HepG2 (cell line): ENCODE results near the gene PAK2. TPM values are rescaled to one million over a fixed set of nuclear protein-coding genes. Genes with fewer than 3 reads are reported as not detected.

Experiments used
- AHDC1 ChIP-seq: sonication (generic); formaldehyde crosslinking; IDR thresholded peaks from 2 replicates; pipeline ENCODE4 v1.5.1; 2020; ENCODE audit warnings: mild to moderate bottlenecking, missing genetic modification reagents, borderline replicate concordance
- ARHGAP35 ChIP-seq: sonication (generic); formaldehyde crosslinking; IDR thresholded peaks from 2 replicates; pipeline ENCODE4 v1.9.0; 2022; ENCODE audit warnings: mild to moderate bottlenecking, inconsistent platforms, moderate library complexity, missing genetic modification reagents, borderline replicate concordance
- BRCA1 ChIP-seq: sonication (generic); formaldehyde crosslinking; IDR thresholded peaks from 2 replicates; pipeline ENCODE4 v1.4.0; 2020; ENCODE audit warnings: missing genetic modification reagents
- KIAA2018 ChIP-seq: sonication (generic); formaldehyde crosslinking; IDR thresholded peaks from 2 replicates; pipeline ENCODE4 v1.5.0; 2020; ENCODE audit warnings: mild to moderate bottlenecking, missing genetic modification reagents, borderline replicate concordance
- LBX2 ChIP-seq: sonication (generic); formaldehyde crosslinking; IDR thresholded peaks from 2 replicates; pipeline ENCODE4 v1.5.0; 2020; ENCODE audit warnings: missing genetic modification reagents, mild to moderate bottlenecking, borderline replicate concordance
- PAXIP1 ChIP-seq: sonication (generic); formaldehyde crosslinking; conservative IDR thresholded peaks from 2 replicates; pipeline ENCODE4 v1.4.0; 2020; ENCODE audit warnings: mild to moderate bottlenecking, missing genetic modification reagents, moderate library complexity
- ZFY ChIP-seq: sonication (generic); formaldehyde crosslinking; IDR thresholded peaks from 2 replicates; pipeline ENCODE4 v1.4.0; 2020; ENCODE audit warnings: missing genetic modification reagents
- ZNF317 ChIP-seq: sonication (generic); formaldehyde crosslinking; IDR thresholded peaks from 2 replicates; pipeline ENCODE4 v1.5.0; 2020; ENCODE audit warnings: mild to moderate bottlenecking, missing genetic modification reagents
- ZNF567 ChIP-seq: sonication (generic); formaldehyde crosslinking; IDR thresholded peaks from 2 replicates; pipeline ENCODE4 v1.8.1; 2023; ENCODE audit warnings: mild to moderate bottlenecking, missing genetic modification reagents, borderline replicate concordance
- polyA plus RNA-seq, 8 experiments: library from polyadenylated mRNA; depleted of rRNA in 3 of 8; stranded (reverse) in 7 of 8; unstranded in 1 of 8; fragments of >200 nt; fragmentation: Illumina TruSeq in 4 of 8; extraction: Trizol in 4 of 8; gene quantifications; 2 replicates each; pipeline versions ENCODE4 v1.2.1 to v1.2.3, GENCODE V29; 2011 to 2016; ENCODE audit warnings: low read depth in 4 of 8, missing spikeins in 1 of 8, mixed read lengths in 1 of 8; ENCODE audit not compliant: insufficient read depth in 1 of 8
- total RNA-seq, 5 experiments: library from RNA; depleted of rRNA; stranded (reverse); fragments of >200 nt; fragmentation: Illumina TruSeq; extraction: Trizol; gene quantifications; 2 replicates each; pipeline ENCODE4 v1.2.3, GENCODE V29; 2016; ENCODE audit warnings: low read depth in 1 of 5

Gene PAK2
- total and polyA plus RNA-seq, 2 of the 13 experiments (the other 11 are each of a cell fraction or from before 2014, with no cell fraction given), result 23.0 to 24.7 TPM

- TF ChIP-seq AHDC1 (CRISPR knock-in tag) (no peak), LBX2 (CRISPR knock-in tag) (no peak), ZNF567 (CRISPR knock-in tag) (no peak), ARHGAP35 (CRISPR knock-in tag) (no peak), KIAA2018 (CRISPR knock-in tag) (no peak), ZFY (CRISPR knock-in tag) (peak; percentile 87), BRCA1 (CRISPR knock-in tag) (peak; percentile 72; the same call in 1 of the 2 replicates), PAXIP1 (CRISPR knock-in tag) (no peak; the same call in 1 of the 2 replicates), ZNF317 (no peak)
Measured at GRCh38 chr3:196739671-196740480, at the start of gene PAK2 (continued).
